Measurements from ENCODE around the gene UQCRC2.

The UQCRC2 gene

GRCh38 chr16:21952793-21953540 lies at the start of gene UQCRC2 (continued):
- peak; percentile 100 for TF ChIP-seq PRDM10 (tag by site-specific recombination; IDR thresholded peaks at IDR 0.05)
- TF ChIP-seq ZNF596 (tag by site-specific recombination; IDR thresholded peaks at IDR 0.05): no peak
- TF ChIP-seq ZSCAN16 (tag by site-specific recombination; IDR thresholded peaks at IDR 0.05): no peak
- peak; percentile 61 for TF ChIP-seq ZNF341 (tag by site-specific recombination; IDR thresholded peaks at IDR 0.05; ENCODE audit: low read depth)
- TF ChIP-seq HOXA7 (CRISPR knock-in tag; IDR thresholded peaks at IDR 0.05; ENCODE audit: borderline replicate concordance): no peak
- TF ChIP-seq ZNF274 (IDR thresholded peaks at IDR 0.05; ENCODE audit: low read length): no peak
- no peak for TF ChIP-seq ZNF274 (tag by site-specific recombination; IDR thresholded peaks at IDR 0.05; ENCODE audit: borderline replicate concordance)
- TF ChIP-seq, protein P1, sequence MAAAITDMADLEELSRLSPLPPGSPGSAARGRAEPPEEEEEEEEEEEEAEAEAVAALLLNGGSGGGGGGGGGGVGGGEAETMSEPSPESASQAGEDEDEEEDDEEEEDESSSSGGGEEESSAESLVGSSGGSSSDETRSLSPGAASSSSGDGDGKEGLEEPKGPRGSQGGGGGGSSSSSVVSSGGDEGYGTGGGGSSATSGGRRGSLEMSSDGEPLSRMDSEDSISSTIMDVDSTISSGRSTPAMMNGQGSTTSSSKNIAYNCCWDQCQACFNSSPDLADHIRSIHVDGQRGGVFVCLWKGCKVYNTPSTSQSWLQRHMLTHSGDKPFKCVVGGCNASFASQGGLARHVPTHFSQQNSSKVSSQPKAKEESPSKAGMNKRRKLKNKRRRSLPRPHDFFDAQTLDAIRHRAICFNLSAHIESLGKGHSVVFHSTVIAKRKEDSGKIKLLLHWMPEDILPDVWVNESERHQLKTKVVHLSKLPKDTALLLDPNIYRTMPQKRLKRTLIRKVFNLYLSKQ (tag by site-specific recombination; IDR thresholded peaks at IDR 0.05; ENCODE audit: borderline replicate concordance): no peak
- no peak for TF ChIP-seq ZNF514 (tag by site-specific recombination; IDR thresholded peaks at IDR 0.05)
- no peak for TF ChIP-seq ZNF16 (tag by site-specific recombination; IDR thresholded peaks at IDR 0.05; ENCODE audit: low read depth)
- TF ChIP-seq ZNF792 (tag by site-specific recombination; IDR thresholded peaks at IDR 0.05): no peak
- TF ChIP-seq YY1 (tag by site-specific recombination; IDR thresholded peaks at IDR 0.05): peak; percentile 82
- TF ChIP-seq PRDM4 (tag by site-specific recombination; IDR thresholded peaks at IDR 0.05): 0 out of 2 replicates have a peak, but pooled peaks have one; percentile 31
- TF ChIP-seq ZFP41 (tag by site-specific recombination; IDR thresholded peaks at IDR 0.05; ENCODE audit: borderline replicate concordance): no peak
- no peak for TF ChIP-seq SCRT2 (tag by site-specific recombination; IDR thresholded peaks at IDR 0.05)
- TF ChIP-seq ZNF37A (tag by site-specific recombination; IDR thresholded peaks at IDR 0.05): no peak
- TF ChIP-seq ZNF416 (tag by site-specific recombination; IDR thresholded peaks at IDR 0.05): no peak
- TF ChIP-seq ZNF23 (tag by site-specific recombination; IDR thresholded peaks at IDR 0.05; ENCODE audit: borderline replicate concordance): no peak
- no peak for TF ChIP-seq HIC1 (tag by site-specific recombination; IDR thresholded peaks at IDR 0.05)
- peak; percentile 60 for TF ChIP-seq ZEB2 (tag by site-specific recombination; IDR thresholded peaks at IDR 0.05)
- no peak for TF ChIP-seq KLF9 (tag by site-specific recombination; IDR thresholded peaks at IDR 0.05; ENCODE audit: low read depth)
- TF ChIP-seq BCL11A (tag by site-specific recombination; IDR thresholded peaks at IDR 0.05; ENCODE audit: low read depth): no peak
- no peak for TF ChIP-seq ZNF114 (tag by site-specific recombination; IDR thresholded peaks at IDR 0.05)
- TF ChIP-seq REPIN1 (tag by site-specific recombination; IDR thresholded peaks at IDR 0.05; ENCODE audit: low read depth): peak; percentile 17; the same call in 1 of the 2 replicates
- TF ChIP-seq, protein P2, sequence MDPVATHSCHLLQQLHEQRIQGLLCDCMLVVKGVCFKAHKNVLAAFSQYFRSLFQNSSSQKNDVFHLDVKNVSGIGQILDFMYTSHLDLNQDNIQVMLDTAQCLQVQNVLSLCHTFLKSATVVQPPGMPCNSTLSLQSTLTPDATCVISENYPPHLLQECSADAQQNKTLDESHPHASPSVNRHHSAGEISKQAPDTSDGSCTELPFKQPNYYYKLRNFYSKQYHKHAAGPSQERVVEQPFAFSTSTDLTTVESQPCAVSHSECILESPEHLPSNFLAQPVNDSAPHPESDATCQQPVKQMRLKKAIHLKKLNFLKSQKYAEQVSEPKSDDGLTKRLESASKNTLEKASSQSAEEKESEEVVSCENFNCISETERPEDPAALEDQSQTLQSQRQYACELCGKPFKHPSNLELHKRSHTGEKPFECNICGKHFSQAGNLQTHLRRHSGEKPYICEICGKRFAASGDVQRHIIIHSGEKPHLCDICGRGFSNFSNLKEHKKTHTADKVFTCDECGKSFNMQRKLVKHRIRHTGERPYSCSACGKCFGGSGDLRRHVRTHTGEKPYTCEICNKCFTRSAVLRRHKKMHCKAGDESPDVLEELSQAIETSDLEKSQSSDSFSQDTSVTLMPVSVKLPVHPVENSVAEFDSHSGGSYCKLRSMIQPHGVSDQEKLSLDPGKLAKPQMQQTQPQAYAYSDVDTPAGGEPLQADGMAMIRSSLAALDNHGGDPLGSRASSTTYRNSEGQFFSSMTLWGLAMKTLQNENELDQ (tag by site-specific recombination; IDR thresholded peaks at IDR 0.05; ENCODE audit: low read depth): no peak
- TF ChIP-seq ATF2 (tag by site-specific recombination; IDR thresholded peaks at IDR 0.05; ENCODE audit: low read depth): peak; percentile 11; the same call in 1 of the 2 replicates
